ENCODE data around the gene SKAP1.

DNA sequence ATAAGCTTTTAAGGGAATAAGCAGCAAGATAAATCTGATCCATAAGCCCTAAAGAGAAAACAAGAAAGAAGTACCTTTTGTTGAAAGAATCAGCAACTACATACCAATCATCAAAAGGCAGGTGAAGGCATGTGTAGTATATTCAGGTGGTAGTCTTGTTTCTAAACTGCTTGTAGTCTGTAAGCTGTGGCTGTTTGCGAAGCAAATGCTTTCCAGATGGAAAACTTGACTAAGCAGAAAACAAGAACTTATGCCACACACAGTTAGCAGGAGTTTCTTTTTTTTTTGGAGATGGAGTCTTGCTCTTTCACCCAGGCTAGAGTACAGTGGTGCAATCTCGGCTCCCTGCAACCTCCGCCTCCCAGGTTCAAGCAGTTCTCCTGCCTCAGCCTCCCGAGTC lies 334.4 kb downstream of the SKAP1 start:
- TF ChIP-seq, protein P1, sequence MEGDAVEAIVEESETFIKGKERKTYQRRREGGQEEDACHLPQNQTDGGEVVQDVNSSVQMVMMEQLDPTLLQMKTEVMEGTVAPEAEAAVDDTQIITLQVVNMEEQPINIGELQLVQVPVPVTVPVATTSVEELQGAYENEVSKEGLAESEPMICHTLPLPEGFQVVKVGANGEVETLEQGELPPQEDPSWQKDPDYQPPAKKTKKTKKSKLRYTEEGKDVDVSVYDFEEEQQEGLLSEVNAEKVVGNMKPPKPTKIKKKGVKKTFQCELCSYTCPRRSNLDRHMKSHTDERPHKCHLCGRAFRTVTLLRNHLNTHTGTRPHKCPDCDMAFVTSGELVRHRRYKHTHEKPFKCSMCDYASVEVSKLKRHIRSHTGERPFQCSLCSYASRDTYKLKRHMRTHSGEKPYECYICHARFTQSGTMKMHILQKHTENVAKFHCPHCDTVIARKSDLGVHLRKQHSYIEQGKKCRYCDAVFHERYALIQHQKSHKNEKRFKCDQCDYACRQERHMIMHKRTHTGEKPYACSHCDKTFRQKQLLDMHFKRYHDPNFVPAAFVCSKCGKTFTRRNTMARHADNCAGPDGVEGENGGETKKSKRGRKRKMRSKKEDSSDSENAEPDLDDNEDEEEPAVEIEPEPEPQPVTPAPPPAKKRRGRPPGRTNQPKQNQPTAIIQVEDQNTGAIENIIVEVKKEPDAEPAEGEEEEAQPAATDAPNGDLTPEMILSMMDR (IDR thresholded peaks at IDR 0.05) = no peak
- TF ChIP-seq POLR2AphosphoS5 (IDR thresholded peaks at IDR 0.05) (no peak), EP300 (IDR thresholded peaks at IDR 0.05) (no peak)

Measured in gastroesophageal sphincter (tissue), 3 donors.